Mammary epithelial cell (primary cell): Measurements from ENCODE around the gene PCDHB15.

Experiments
- CTCF ChIP-seq, 2 donors: IDR thresholded peaks in 1 of 2; conservative IDR thresholded peaks in 1 of 2; 2 replicates each; pipeline ENCODE4 v1.5.1; 2011 to 2012; ENCODE audit warnings: inconsistent platforms in 2 of 2, low read length in 2 of 2, mild to moderate bottlenecking in 2 of 2, control low read depth in 1 of 2, low read depth in 1 of 2; ENCODE audit not compliant: insufficient read depth in 1 of 2; ENCODE audit errors: extremely low read depth in 1 of 2
- EZH2 ChIP-seq: IDR thresholded peaks from 2 replicates; pipeline ENCODE4 v1.6.1; 2012; ENCODE audit warnings: low read length, inconsistent platforms, borderline replicate concordance

GRCh38 chr5:141208478-141208877, 36.7 kb upstream of the PCDHB15 start, which contains the start of gene PCDHB12:
- TF ChIP-seq EZH2 (no peak), CTCF (conservative IDR thresholded peaks at IDR 0.05 in 1 of 2, IDR thresholded peaks at IDR 0.05 in 1 of 2; ENCODE audit: extremely low read depth in 1 of 2, insufficient read depth in 1 of 2, low read depth in 1 of 2, low read length in 2 of 2) (peak; percentile 21 to 38)
